NCI-H2081 treated with DMSO at 0.1 percent for 48 hours (cell line): ENCODE measurements around the gene M1AP.
"Not testable (repeated sequence)": the region's sequence is repeated elsewhere in the genome, so short reads cannot be mapped to it uniquely, and the experiment has no call there.

Source experiments
- DNase-seq: peaks from one replicate; lab custom pipeline; 2025; lab: John Stamatoyannopoulos, UW

Gene M1AP

DNA sequence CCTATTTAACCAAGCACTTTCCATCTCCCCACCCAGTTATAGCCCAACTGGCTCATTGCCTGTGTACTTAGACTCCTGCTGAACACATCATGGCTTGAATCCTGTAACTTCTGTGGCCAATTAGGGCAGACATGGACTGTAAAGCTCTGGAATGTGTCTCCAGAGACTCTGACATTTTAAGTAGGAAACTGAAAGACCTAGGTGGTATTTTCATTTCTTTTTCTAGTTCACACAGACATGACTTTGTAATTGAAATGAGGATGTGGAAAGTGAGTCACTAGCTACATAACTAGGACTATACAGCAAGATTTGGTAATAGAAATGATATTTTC, 81.4 kb downstream of the M1AP start:
- DNase-seq: no peak

DNA sequence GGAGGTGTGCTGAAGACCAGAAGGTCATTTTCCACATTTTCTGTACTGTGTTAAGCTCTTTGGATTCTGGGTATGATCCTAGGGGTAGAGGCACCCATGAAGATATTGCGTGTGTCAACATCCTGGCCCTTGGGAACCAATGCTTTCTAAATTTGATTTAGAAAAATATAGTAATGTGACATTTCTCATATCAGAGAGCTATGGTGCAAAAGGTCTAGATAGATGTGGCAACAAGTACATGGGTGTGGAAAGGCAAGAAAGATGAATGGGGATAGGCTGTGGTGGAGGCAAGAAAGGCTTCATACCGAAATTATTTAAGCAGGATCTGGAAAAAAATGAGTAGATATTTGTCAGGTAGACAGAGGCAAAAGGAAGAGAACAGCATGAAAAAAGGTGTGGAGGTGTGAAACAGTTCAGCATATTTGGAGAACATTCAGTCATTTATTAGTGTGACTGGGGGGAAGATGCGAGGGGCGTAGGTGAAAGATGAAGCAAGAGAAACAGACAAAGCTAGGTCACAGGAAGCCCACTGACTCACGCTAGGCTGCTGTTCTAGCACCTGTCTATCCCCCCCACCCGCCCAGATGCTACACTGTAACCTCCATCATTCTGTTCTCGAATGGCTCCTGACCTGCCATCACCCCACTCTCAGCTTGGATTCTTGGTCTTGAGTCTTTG, 81.9 kb downstream of the M1AP start:
- no peak for DNase-seq

- no peak for DNase-seq
These were observed 83.9 kb downstream of the M1AP start for GRCh38 chr2:74564222-74564621.

GRCh38 chr2:74562126-74562775, 85.9 kb downstream of the M1AP start:
- no peak for DNase-seq

DNA sequence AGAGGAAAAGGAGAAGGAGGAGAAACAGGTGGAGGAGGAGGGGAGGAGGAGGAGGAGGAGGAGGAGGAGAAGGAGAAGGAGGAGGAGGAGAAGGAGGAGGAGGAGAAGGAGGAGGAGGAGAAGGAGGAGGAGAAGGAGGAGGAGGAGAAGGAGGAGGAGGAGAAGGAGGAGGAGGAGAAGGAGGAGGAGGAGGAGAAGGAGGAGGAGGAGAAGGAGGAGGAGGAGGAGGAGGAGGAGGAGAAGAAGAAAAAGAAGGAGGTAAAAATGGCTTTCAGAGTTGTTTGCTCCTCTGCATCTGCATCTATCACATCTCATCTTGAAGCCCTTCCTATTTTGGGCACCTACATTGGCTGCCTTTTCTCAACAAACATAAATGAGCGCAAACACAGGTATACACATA, 87.1 kb downstream of the M1AP start:
- not testable (repeated sequence) for DNase-seq

- DNase-seq: no peak
These were observed 87.5 kb downstream of the M1AP start for GRCh38 chr2:74560591-74560990.

- DNase-seq: no peak
These were observed 88.2 kb downstream of the M1AP start for GRCh38 chr2:74559912-74560311.

DNA sequence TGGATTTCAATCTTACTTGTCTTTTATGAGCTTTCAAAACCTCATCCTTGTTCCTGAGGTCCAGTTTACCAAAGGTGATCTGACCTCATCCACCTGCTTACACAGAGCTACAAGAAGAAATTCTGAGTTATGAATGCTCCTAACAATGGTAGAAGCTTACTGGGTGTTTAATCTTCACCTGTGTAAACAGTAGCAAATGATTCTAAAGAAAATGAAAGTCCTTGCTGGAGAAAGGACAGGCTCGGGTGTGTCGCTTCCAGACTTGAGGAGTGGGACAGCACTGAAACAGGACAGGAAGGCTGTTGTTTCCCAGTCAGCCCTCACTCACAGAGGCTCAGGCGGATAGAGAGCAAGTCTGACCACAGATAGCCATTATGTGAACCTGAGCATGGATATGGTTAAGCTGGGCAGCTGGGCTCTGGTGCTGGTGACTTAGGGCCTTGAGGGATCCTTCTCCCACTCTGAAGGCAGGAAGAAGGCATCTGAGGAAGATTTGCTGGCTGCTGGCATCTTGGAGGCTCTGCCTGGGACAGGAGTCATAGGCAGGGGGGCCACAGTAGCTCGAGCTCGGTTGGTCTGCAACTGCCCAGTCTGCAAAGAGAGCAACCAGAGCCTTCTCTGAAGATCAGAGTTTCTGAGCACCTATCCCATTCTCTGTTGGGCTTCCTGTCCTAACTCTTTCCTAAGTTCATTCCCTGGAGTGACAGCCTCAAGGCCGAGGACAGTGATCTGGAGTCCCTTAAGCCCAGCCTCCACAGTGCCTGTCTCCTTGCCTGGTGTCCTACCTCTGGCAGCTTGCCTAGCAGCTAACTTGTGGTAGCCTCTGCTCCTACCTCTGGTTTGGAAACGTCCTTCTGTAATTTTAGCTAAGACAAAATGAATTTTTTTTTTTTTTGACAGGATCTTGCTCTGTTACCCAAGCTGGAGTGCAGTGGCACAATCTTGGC, 89.6 kb downstream of the M1AP start:
- no peak for DNase-seq

DNA sequence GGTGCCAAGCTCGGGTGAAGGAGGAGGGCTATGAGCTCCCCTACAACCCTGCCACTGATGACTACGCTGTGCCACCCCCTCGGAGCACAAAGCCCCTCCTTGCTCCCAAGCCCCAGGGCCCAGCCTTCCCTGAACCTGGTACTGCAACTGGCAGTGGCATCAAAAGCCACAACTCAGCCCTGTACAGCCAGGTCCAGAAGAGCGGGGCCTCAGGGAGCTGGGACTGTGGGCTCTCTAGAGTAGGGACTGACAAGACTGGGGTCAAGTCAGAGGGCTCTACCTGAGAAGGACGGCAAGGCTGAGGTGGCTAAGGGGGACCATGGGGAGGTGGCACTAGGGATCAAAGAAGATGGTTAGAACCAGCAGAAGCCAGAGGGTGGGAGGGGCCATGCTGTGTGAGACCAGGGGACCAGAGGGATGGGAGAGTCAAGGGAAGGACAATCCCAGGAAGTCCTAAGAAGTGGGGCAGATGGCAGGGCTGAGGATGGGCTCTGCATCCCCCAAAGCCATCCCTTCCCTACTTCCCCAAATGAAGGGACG, 91.2 kb downstream of the M1AP start:
- no peak for DNase-seq

GRCh38 chr2:74556159-74556558, 92.0 kb downstream of the M1AP start:
- no peak for DNase-seq

DNA sequence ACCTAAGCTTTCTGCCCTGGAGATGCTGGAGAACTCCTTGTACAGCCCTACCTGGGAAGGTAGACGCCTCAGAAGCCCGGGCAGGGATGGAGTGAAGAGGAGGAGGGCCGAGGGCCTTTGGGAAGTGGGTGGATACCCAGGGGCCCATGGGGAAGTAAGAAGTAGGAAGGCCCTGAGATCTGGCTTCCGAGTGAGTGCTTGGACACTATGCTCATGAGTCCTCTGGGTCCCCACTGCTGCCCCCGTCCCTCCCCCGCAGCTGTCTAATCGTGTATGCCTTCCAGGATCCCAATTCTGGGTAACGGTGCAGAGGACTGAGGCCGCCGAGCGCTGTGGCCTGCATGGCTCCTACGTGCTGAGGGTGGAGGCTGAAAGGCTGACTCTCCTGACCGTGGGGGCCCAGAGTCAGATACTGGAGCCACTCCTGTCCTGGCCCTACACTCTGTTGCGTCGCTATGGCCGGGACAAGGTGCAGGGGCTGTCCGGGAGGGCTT, 92.5 kb downstream of the M1AP start:
- DNase-seq: no peak

DNA sequence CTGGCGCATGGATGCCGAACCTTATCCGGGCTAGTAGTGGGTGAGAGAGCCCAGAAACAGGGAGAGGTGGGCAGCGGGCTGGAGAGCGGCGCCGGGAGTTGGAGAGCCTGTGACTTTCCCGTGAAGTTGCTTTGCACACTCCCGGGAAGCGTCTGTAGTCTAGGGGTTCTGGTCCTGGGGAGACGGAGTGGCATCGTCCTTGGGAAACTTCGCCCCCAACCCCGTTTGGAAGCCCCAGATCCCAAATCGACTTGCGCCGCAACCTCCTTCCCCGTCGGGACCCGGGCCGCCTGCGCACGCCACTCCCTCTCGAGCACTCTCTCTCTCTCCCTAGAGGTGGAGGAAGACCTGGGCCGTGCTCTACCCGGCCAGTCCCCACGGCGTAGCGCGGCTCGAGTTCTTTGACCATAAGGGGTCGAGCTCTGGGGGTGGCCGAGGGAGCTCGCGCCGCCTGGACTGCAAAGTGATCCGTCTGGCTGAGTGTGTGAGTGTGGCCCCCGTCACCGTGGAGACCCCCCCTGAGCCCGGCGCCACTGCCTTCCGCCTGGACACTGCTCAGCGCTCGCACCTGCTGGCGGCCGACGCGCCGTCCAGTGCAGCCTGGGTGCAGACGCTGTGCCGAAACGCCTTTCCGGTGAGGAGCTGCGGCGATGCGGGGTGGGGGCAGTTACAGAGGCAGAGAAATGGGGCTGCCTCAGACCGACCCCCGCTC, 93.2 kb downstream of the M1AP start:
- DNase-seq: no peak

GRCh38 chr2:74553892-74554819, 94.0 kb downstream of the M1AP start, which contains the start of the genes DOK1 and LOXL3:
Gene DOK1 (plus strand): TSS chr2:74554720. CDS start chr2:74554755, 35 bp downstream.
Gene LOXL3 (minus strand): TSS chr2:74553942. CDS start chr2:74552634, 1,308 bp downstream.
- no peak for DNase-seq

GRCh38 chr2:74552914-74553811, 95.0 kb downstream of the M1AP start:
- no peak for DNase-seq

DNA sequence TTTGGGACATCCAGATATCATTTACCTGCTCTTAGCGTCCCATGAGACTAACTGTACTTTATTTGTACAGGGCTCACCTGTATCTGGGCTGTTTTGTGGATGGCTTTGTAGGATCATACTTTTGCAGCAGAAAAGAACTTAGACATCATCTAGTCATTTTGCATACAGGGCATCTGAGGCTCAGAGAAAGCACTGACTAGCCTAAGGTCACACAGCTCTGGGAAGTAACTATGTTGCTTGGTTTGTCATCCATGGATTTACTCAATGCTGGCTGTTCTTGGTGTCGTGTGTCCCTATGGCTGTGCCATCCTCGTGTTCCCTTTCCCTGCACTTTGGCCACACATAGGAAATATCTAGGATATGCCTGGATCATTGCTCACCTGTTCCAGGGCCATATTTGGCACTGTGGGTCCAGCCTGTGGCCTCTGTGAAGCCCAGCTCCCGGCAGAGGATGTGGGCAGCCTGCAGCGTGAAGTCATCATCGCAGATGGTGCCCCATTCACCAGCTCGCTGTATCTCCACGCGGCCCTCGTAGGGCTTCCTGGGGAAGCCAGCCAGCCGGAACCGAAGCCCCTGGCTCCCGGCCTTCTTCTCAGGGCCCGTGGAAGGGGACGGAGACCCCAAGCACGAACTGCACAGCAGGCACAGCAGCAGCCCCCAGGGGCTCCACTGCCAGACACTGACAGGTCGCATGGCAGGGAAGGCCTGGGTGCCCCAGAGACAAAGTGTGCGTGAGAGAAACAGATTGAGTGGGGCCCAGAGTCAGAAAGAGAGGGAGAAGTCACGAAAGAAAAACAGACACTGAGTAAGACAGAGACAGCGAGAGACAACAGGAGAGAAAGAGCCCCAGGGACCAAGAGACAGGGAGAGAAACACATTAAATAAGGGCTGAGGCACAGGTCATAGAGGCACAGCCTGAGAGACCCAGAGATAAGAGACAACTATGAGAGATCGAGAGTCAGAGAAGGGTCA, 95.9 kb downstream of the M1AP start:
- no peak for DNase-seq

DNA sequence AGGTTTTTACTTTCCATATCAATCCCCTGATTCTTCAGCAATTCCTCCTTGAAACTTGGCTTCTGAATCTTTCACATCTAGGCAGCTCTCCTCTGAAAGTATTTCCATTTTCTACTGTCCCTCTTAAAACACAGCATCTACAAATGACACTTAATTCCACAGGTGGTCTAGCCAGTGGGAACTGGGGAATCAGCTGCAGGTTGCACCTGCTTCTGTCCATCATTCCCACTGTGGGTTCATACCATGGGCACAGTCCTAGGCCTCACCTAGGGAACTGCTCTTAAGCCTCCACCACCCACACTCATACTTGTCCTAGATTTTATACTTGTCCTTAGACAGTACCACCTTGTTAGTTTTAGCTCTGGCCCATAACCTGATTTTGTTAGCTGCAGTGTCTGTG, 96.6 kb downstream of the M1AP start:
- no peak for DNase-seq

DNA sequence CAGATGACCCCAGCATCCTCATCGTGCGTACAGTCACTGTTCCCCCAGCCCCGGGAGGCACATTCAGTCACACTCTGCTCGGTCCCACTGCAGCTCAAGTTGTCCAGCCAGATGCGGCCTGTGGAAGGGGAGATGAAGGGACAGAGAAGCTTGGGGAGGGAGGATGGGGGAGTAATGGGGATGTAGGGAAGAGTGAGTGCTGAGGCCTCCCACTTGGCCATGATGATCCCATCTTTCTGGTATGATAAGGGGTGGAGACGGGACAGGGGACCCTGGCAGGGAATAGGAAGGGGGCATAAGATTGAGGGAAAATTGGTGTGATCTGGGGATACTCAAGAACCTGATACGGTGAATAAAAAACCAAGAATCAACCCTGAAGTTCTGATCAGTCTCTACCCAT, 97.9 kb downstream of the M1AP start:
- no peak for DNase-seq
